Glomerular visceral epithelial cell (primary cell): ENCODE results near the gene ANKRD27.
"Not testable (repeated sequence)": the region's sequence is repeated elsewhere in the genome, so short reads cannot be mapped to it uniquely, and the experiment has no call there.

ENCODE experiments used
- DNase-seq: peaks from one replicate; pipeline ENCODE4 v3.0.0-alpha.2; 2016; ENCODE audit errors: extremely low spot score

Gene ANKRD27

GRCh38 chr19:32691291-32691951 is 16.4 kb upstream of the ANKRD27 start, which contains the start of gene NUDT19:
Gene NUDT19 (plus strand): TSS chr19:32691821. CDS start chr19:32691961, 140 bp downstream.
- peak; percentile 83 for DNase-seq

GRCh38 chr19:32688311-32688710 is 13.3 kb upstream of the ANKRD27 start:
- DNase-seq = no peak

DNA sequence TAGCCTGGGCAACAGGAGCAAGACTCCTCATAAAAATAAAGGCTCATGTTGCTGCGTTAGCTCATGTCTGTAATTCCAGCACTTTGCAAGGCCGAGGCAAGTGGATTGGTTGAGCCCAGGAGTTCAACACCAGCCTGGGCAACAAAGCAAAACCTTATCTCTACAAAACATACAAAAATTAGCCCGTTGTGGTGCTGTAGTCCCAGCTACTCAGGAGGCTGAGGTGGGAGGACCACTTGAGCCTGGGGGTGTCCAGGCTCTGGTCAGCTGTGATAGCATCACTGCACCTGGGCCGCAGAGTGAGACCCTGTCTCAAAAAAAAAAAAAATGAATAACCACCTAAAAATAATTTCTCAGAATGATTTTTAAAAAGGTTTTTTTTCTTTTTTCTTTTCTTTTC is 12.7 kb upstream of the ANKRD27 start:
- DNase-seq = no peak

- no peak for DNase-seq
Observed at GRCh38 chr19:32686847-32687475, 12.0 kb upstream of the ANKRD27 start.

GRCh38 chr19:32682317-32682716 is 7.3 kb upstream of the ANKRD27 start:
- DNase-seq = no peak

DNA sequence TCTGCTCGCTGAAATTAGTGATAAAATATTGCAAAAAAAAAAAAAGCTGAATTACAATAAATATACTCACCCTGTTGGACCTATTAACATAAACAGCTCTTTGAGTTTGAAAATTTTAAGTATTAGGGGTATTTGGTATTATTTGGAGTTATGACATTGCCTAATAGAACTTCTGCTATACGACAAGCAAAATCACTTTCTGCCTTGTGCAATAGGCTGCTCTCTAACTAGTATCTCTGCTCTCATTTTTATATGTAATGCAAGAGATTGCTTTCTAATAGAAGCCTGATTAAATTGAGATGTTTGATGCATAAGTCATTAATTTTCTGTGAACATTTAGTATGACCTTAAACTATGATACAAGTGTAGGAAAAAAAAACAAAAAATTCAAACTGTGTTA is 6.0 kb upstream of the ANKRD27 start:
- DNase-seq = no peak

DNA sequence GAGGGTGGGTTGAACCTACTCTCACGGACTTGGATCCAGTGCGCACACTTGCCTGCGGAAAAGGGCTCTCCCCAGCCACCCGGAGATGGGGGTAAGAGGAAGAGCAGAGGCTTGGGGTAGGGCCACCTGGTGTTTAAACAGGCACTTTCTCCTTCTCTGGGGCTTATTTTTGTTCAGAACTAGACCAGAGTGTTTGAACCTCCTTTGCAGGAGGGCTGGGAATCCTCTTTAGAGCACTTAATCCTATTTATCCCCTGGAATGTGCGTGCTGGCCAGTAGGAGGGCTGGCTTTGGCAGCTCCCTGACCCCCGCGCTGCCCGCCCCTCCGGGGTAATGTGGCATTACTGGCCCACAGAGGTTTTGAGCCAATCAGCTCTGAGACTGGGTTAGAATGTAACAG is 2.7 kb upstream of the ANKRD27 start:
- no peak for DNase-seq

DNA sequence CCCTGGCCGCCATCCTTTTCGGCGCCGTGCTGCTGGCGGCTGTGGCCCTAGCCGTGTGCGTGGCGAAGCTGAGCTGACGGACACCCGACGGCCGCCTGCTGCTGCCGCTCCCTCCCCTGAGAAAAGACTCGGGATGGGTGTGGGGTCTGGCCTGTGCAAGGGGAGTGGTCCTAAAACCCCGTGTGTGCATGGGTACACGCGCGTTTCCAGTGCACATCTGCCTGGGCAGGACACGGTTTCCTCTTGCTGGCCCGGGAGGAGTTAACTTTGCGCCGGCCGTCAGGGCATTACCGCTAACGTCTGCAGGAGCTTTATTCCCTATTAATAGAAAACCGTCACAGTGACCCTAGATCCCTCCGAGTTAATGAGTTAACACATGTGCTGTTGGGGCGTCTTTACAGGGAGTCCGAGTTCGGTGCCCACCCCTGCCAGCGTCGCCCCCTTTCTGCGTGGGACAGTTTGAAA is 1.9 kb upstream of the ANKRD27 start:
- no peak for DNase-seq

DNA sequence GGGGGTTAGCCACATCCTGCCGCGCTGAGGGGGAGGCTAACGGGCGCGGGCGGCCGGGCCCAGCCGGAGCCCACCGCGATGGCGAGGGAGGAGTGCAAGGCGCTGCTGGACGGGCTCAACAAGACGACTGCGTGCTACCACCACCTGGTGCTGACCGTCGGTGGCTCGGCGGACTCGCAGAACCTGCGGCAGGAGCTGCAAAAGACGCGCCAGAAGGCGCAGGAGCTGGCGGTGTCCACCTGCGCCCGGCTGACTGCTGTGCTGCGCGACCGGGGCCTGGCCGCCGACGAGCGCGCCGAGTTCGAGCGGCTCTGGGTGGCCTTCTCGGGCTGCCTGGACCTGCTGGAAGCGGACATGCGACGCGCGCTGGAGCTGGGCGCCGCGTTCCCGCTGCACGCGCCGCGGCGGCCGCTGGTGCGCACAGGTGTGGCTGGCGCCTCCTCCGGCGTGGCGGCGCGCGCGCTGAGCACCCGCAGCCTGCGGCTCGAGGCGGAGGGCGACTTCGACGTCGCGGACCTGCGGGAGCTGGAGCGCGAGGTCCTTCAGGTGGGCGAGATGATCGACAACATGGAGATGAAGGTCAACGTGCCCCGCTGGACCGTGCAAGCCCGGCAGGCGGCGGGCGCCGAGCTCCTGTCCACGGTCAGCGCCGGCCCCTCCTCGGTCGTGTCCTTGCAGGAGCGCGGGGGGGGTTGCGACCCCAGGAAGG is 1.4 kb upstream of the ANKRD27 start:
- peak; percentile 22 for DNase-seq

GRCh38 chr19:32675720-32676185 is 773 bp upstream of the ANKRD27 start, which contains the start of gene RGS9BP:
Gene RGS9BP (plus strand): TSS chr19:32675848. CDS start chr19:32676264, 416 bp downstream.
- peak; percentile 85 for DNase-seq

DNA sequence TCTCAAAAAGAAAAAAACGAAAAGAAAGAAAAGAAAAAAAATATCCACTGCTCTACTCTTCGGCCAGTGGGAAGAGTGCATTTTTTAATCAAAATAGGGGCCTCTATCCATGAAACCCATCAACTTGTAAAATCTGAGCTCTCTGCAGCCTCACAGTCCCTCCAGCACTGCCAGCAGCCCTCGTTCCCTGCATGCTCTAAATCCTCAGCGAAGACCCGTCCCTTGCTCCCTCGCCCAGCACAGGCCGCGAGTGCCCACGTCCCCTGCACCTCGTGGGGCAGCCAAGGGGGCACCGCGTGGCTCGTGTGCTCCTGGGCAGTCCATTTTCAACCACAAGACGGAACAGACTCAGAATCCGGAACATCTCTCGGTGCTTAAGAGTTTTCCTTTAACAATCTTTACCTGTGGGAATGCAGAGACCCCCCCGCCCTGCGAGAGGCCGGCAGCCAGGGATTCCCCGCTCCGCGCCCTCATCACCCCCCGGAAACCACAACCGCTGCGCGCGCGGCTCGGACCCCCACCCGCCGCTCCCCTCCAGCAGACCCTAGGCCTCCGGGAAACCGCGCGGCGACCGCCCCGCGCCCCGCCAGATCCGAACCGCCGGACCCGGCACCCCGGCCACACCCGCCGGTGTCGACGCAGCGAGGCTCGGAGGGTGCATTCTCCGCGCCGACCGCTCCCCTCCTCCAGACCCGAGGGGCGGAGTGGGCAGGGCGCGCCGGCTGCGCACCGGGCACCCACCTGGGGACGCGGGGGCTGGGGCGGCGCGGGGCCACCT is 638 bp downstream of the ANKRD27 start:
- DNase-seq = no peak

DNA sequence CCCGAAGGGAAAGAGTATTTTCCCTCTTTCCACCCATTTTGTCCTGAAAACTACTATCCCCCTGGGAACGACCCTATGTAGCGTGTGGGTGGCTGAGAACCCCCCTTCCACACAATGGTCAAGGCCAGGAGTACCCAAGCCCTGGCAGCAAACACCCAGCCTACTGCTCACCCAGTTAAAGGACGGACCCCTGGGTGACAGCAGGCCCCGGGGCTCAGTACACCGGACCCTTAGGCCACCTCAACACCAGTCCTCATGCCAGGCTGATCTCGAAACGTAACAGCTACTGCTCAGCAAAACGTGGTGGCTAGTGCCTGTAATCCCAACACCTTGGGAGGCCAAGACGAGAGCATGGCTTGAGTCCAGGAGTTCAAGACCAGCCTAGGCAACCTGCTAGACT is 1.4 kb downstream of the ANKRD27 start:
- DNase-seq = no peak

GRCh38 chr19:32672841-32673240 is 2.1 kb downstream of the ANKRD27 start:
- no peak for DNase-seq

DNA sequence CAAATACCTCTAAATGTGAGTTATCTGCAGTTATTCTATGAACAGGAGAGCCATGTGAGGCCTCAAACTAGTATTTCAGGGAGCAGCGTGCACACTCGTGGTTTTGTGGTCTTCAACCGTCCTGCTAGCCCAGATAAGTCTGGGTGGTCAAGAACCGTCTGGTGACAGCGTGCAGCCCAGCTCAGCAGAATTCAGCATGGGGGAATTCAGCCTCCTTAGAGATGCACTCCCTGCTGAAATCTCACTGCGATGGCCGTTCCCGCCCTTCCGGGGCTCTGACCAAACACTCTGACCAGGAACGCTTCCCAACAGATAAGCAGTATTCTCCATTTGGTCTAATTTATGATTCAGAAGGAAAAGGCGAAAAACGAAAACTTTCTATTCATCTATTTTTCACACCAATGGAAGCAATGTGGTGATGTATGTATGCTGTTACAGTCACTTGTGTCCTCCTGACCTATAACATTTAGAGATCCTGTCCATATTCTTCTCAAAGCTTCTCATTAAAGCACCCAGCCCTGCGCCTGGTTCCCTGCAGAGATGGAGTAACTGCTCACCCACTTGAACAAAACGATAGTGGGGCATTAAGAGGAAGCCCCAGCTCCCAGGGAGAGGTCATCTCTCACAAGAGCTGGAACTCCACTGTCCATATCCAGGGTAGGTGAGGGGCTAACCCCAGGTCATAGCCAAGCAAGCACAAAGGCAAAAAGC is 2.9 kb downstream of the ANKRD27 start:
- no peak for DNase-seq

- no peak for DNase-seq
Observed at GRCh38 chr19:32669310-32669709, 5.7 kb downstream of the ANKRD27 start.

DNA sequence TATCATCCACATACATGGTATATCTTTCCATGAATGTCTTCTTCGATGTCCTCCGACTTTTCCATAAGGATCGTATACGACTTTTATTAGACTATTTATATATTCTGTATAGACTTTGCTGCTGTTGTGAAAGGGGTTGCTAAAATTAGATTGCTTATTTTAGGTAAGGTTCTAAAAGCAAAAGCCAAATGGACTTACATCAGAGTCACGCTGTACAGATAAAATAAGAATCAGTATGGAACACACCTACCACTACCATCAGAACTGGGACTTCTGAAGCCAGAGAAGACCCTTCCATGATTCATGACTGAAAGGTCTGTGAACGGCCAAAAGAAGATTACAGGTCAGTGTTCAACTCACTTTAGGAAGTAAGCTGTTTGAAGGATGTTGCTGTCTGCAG is 8.9 kb downstream of the ANKRD27 start:
- DNase-seq = no peak

GRCh38 chr19:32662186-32662585 is 12.8 kb downstream of the ANKRD27 start:
- no peak for DNase-seq

DNA sequence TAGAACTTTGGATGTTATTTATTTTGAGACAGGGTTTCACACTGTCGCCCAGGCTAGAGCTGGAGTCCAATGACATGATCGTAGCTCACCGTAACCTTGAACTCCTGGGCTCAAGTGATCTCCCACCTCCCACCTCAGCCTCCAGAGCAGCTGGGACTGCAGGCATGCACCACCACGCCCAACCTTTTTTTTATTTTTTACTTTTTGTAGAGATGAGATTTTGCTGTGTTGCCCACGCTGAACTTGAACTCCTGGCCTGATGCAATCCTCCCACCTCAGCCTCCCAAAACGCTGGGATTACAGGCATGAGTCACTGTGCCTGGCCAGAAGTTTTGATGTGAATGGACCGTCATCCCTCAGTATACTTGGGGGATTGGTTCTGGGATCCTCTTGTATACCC is 13.7 kb downstream of the ANKRD27 start:
- DNase-seq = no peak

- no peak for DNase-seq
Observed at GRCh38 chr19:32658527-32658926, 16.5 kb downstream of the ANKRD27 start.

DNA sequence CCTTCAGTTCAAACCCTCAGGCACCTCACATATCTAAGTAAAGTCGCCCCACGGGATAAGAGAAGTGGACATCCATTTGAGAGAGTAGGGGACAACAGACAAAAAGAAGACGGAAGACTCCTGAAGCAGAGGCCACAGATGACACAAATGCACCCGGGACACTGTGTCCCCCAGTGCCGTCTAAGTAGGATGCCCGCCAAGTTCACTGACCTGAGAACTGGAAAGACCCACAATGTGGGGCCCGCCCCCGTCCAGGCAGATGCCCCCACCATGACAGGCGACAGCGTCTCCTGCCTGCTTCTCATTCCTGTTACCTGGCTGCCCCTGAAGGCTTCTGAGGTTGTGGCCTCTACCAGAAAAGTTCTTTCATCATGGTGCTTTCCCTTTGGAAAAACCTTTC is 16.9 kb downstream of the ANKRD27 start:
- DNase-seq = no peak

- not testable (repeated sequence) for DNase-seq
Observed at GRCh38 chr19:32656379-32656778, 18.6 kb downstream of the ANKRD27 start.
